OCI-LY3 (cell line): ENCODE measurements around the gene ZBTB11.
"Not testable (repeated sequence)": the region's sequence is repeated elsewhere in the genome, so short reads cannot be mapped to it uniquely, and the experiment has no call there.

ENCODE experiments used
- H2AFZ ChIP-seq: fragments of 200-600, 300-600 bp; shearing (Covaris generic); 2 replicates; pipeline ENCODE4 v1.6.0; 2014; ENCODE audit warnings: antibody characterized with exemption, low read depth, low read length
- H3K27ac ChIP-seq: fragments of 200-600, 300-600 bp; sonication (generic); 2 replicates; pipeline ENCODE4 v1.5.1; 2014; ENCODE audit warnings: mild to moderate bottlenecking, low read length, moderate library complexity, mixed read lengths
- H3K27me3 ChIP-seq: fragments of 200-600, 300-600 bp; sonication (generic); 2 replicates; pipeline ENCODE4 v1.6.1; 2014; ENCODE audit warnings: low read depth, low read length, mixed read lengths
- H3K36me3 ChIP-seq: fragments of 200-600, 300-600 bp; sonication (generic); replicated peaks from 2 replicates; pipeline ENCODE3; 2014; ENCODE audit warnings: low read depth, low read length, mixed read lengths
- H3K4me1 ChIP-seq: fragments of 300-600, 200-600 bp; sonication (generic); 2 replicates; pipeline ENCODE4 v1.6.1; 2014; ENCODE audit warnings: low read length, mixed read lengths
- H3K4me2 ChIP-seq: fragments of 200-600, 300-600 bp; sonication (generic); 2 replicates; pipeline ENCODE4 v1.6.1; 2014; ENCODE audit warnings: low read length, mixed read lengths
- H3K4me3 ChIP-seq: fragments of 300-600, 200-600 bp; sonication (generic); 2 replicates; pipeline ENCODE4 v1.5.1; 2014; ENCODE audit warnings: antibody characterized with exemption, mild to moderate bottlenecking, low read length, moderate library complexity
- H3K79me2 ChIP-seq: fragments of 300-600, 200-600 bp; shearing (Covaris generic); 2 replicates; pipeline ENCODE4 v1.6.1; 2014; ENCODE audit warnings: mild to moderate bottlenecking, low read length, mixed read lengths
- H3K9ac ChIP-seq: fragments of 300-600, 200-600 bp; shearing (Covaris generic); 2 replicates; pipeline ENCODE4 v1.6.0; 2014; ENCODE audit warnings: mild to moderate bottlenecking, low read length, moderate library complexity
- H3K9me3 ChIP-seq: fragments of 200-600, 300-600 bp; shearing (Covaris generic); 2 replicates; pipeline ENCODE4 v1.6.1; 2014; ENCODE audit warnings: low read length, mixed read lengths; ENCODE audit not compliant: insufficient read depth
- H4K20me1 ChIP-seq: fragments of 200-600, 300-600 bp; sonication (generic); 2 replicates; pipeline ENCODE4 v1.6.1; 2016; ENCODE audit warnings: low read length, mixed read lengths; ENCODE audit not compliant: insufficient read depth
- CTCF ChIP-seq: fragments of 200-600, 300-600 bp; sonication (generic); IDR thresholded peaks from 2 replicates; pipeline ENCODE4 v1.5.1; 2014; ENCODE audit warnings: antibody characterized with exemption, low read length, low read depth
- EZH2phosphoT487 ChIP-seq: fragments of 200-600 bp; shearing (Covaris generic); IDR thresholded peaks from 2 replicates; pipeline ENCODE4 v1.6.1; 2018; ENCODE audit warnings: antibody characterized with exemption, mixed run types, low read depth

ZBTB11 gene

GRCh38 chr3:101618726-101619125 lies 58.2 kb downstream of the ZBTB11 start:
- Histone ChIP-seq H3K79me2 (no peaks in the 10 kb centered on the region), H3K27me3 (no peaks in the 10 kb centered on the region), H3K9ac (no peak overlapping the region), H3K9me3 (no peaks in the 10 kb centered on the region), H2AFZ (no peak overlapping the region), H3K4me3 (no peak overlapping the region), H3K27ac (no peak overlapping the region), H3K4me2 (no peak overlapping the region), H3K36me3 (no peaks in the 10 kb centered on the region), H4K20me1 (no peaks in the 10 kb centered on the region), H3K4me1 (peaks cover 5% of the 10 kb centered on the region; the same call in 1 of the 2 replicates)
- TF ChIP-seq EZH2phosphoT487: no peak
- no peak for TF ChIP-seq CTCF

GRCh38 chr3:101617478-101617877 lies 59.5 kb downstream of the ZBTB11 start:
- Histone ChIP-seq H3K79me2 (no peaks in the 10 kb centered on the region), H3K27me3 (no peaks in the 10 kb centered on the region), H3K27ac (no peak overlapping the region), H3K4me3 (no peak overlapping the region), H3K4me2 (no peak overlapping the region), H2AFZ (no peak overlapping the region), H3K9me3 (no peaks in the 10 kb centered on the region), H3K4me1 (peaks cover 16% of the 10 kb centered on the region), H4K20me1 (no peaks in the 10 kb centered on the region), H3K9ac (no peak overlapping the region), H3K36me3 (no peaks in the 10 kb centered on the region)
- TF ChIP-seq EZH2phosphoT487: no peak
- TF ChIP-seq CTCF: no peak

- Histone ChIP-seq H3K27ac (no peak overlapping the region), H3K9ac (no peak overlapping the region), H3K79me2 (no peaks in the 10 kb centered on the region), H3K27me3 (no peaks in the 10 kb centered on the region), H3K9me3 (no peaks in the 10 kb centered on the region), H2AFZ (no peak overlapping the region), H4K20me1 (no peaks in the 10 kb centered on the region), H3K36me3 (no peaks in the 10 kb centered on the region), H3K4me2 (peak overlapping the region; percentile 16; the same call in 1 of the 2 replicates), H3K4me3 (no peak overlapping the region), H3K4me1 (peaks cover 31% of the 10 kb centered on the region)
- no peak for TF ChIP-seq CTCF
- TF ChIP-seq EZH2phosphoT487: no peak
These were observed 61.4 kb downstream of the ZBTB11 start for GRCh38 chr3:101615525-101615924.

GRCh38 chr3:101613014-101613413 lies 63.9 kb downstream of the ZBTB11 start:
- H2AFZ ChIP-seq: peak overlapping the region; percentile 80
- not testable (repeated sequence) for H3K79me2 ChIP-seq, H3K36me3 ChIP-seq, H3K27me3 ChIP-seq, H3K9me3 ChIP-seq, H4K20me1 ChIP-seq, H3K4me3 ChIP-seq
- peak overlapping the region; percentile 34 for H3K4me2 ChIP-seq
- H3K27ac ChIP-seq: peak overlapping the region; percentile 34; the same call in 1 of the 2 replicates
- peak overlapping the region; percentile 26; the same call in 1 of the 2 replicates for H3K9ac ChIP-seq
- H3K4me1 ChIP-seq: peaks cover 31% of the 10 kb centered on the region

- Histone ChIP-seq H3K9ac (no peak overlapping the region), H3K9me3 (no peaks in the 10 kb centered on the region), H3K36me3 (no peaks in the 10 kb centered on the region), H3K27me3 (no peaks in the 10 kb centered on the region), H3K79me2 (no peaks in the 10 kb centered on the region), H3K4me2 (peak overlapping the region; percentile 65), H3K27ac (peak overlapping the region; percentile 33), H3K4me3 (no peak overlapping the region), H4K20me1 (no peaks in the 10 kb centered on the region), H3K4me1 (peaks cover 31% of the 10 kb centered on the region), H2AFZ (no peak overlapping the region)
- TF ChIP-seq EZH2phosphoT487: no peak
- no peak for TF ChIP-seq CTCF
These were observed 65.9 kb downstream of the ZBTB11 start for GRCh38 chr3:101611023-101611422.

GRCh38 chr3:101605398-101605797 lies 71.5 kb downstream of the ZBTB11 start:
- H3K9me3 ChIP-seq, H2AFZ ChIP-seq, H3K27ac ChIP-seq, H3K4me2 ChIP-seq, H3K79me2 ChIP-seq, H3K27me3 ChIP-seq, H4K20me1 ChIP-seq, H3K4me1 ChIP-seq, H3K4me3 ChIP-seq, H3K36me3 ChIP-seq, H3K9ac ChIP-seq: not testable (repeated sequence)
